ENCODE data around the gene MACROD2.

- TF ChIP-seq, protein P1, sequence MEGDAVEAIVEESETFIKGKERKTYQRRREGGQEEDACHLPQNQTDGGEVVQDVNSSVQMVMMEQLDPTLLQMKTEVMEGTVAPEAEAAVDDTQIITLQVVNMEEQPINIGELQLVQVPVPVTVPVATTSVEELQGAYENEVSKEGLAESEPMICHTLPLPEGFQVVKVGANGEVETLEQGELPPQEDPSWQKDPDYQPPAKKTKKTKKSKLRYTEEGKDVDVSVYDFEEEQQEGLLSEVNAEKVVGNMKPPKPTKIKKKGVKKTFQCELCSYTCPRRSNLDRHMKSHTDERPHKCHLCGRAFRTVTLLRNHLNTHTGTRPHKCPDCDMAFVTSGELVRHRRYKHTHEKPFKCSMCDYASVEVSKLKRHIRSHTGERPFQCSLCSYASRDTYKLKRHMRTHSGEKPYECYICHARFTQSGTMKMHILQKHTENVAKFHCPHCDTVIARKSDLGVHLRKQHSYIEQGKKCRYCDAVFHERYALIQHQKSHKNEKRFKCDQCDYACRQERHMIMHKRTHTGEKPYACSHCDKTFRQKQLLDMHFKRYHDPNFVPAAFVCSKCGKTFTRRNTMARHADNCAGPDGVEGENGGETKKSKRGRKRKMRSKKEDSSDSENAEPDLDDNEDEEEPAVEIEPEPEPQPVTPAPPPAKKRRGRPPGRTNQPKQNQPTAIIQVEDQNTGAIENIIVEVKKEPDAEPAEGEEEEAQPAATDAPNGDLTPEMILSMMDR (IDR thresholded peaks at IDR 0.05; ENCODE audit: low read depth, low read length, missing input control), result no peak
- TF ChIP-seq RAD21 (IDR thresholded peaks at IDR 0.05) (no peak), FOXA1 (IDR thresholded peaks at IDR 0.05) (no peak), YY1 (IDR thresholded peaks at IDR 0.05) (no peak)
- TF ChIP-seq, protein P2, sequence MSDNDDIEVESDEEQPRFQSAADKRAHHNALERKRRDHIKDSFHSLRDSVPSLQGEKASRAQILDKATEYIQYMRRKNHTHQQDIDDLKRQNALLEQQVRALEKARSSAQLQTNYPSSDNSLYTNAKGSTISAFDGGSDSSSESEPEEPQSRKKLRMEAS (IDR thresholded peaks at IDR 0.05), result no peak
Observed at GRCh38 chr20:15242773-15243172, 1247.5 kb downstream of the MACROD2 start.

Data from liver (tissue), 3 donors.